ENCODE data around the gene BBX.

BBX gene

DNA sequence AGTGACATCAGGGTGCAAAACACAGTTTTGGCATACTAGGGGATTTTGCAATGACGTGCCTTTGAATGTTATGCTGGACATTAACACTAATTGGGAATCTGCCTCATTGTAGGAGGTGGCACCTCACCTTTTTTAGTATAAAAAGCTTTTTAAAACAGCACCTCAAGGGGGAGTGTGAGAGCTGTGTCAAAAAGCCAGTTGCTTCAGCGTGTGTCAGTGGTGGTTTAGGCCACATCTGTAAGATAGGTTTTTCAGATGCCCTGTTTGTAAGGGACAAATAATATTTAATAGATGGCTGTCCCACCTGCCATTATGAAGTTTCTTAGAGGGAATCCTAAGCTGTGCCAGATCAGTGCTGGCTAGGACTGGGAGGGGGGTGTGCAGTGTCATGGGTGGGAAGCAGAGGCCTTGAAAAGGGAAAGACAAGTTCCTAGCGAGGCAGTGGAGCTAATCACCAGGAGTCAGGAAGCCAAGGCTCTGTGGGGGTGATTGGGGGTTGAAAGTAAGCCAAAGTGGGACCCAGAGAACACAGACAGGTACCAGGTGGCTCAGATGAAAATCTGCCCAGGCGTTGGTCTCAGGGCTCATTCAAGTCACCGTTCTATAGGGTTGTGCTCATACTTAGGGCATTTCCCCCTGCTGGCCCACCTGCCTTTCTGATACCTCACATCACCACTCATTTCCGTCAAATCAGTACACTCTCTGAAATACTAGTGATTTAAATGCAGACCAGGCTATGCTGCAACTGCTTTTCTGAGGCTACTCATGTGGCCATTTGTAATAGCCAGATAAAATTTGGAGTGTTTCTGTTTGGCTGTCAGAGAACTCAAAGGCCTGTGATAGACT, 120.5 kb downstream of the BBX start:
- TF ChIP-seq FOXM1 (IDR thresholded peaks at IDR 0.05; ENCODE audit: borderline replicate concordance, low read depth) = no peak
- no peak for TF ChIP-seq RAD21 (IDR thresholded peaks at IDR 0.05; ENCODE audit: low read depth)
- TF ChIP-seq CREB1 (IDR thresholded peaks at IDR 0.05; ENCODE audit: low read depth) = no peak
- TF ChIP-seq, protein P1, sequence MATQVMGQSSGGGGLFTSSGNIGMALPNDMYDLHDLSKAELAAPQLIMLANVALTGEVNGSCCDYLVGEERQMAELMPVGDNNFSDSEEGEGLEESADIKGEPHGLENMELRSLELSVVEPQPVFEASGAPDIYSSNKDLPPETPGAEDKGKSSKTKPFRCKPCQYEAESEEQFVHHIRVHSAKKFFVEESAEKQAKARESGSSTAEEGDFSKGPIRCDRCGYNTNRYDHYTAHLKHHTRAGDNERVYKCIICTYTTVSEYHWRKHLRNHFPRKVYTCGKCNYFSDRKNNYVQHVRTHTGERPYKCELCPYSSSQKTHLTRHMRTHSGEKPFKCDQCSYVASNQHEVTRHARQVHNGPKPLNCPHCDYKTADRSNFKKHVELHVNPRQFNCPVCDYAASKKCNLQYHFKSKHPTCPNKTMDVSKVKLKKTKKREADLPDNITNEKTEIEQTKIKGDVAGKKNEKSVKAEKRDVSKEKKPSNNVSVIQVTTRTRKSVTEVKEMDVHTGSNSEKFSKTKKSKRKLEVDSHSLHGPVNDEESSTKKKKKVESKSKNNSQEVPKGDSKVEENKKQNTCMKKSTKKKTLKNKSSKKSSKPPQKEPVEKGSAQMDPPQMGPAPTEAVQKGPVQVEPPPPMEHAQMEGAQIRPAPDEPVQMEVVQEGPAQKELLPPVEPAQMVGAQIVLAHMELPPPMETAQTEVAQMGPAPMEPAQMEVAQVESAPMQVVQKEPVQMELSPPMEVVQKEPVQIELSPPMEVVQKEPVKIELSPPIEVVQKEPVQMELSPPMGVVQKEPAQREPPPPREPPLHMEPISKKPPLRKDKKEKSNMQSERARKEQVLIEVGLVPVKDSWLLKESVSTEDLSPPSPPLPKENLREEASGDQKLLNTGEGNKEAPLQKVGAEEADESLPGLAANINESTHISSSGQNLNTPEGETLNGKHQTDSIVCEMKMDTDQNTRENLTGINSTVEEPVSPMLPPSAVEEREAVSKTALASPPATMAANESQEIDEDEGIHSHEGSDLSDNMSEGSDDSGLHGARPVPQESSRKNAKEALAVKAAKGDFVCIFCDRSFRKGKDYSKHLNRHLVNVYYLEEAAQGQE (IDR thresholded peaks at IDR 0.05; ENCODE audit: low read depth) = no peak
- TF ChIP-seq TCF12 (IDR thresholded peaks at IDR 0.05; ENCODE audit: low read depth) = no peak
- TF ChIP-seq TAF1 (IDR thresholded peaks at IDR 0.05; ENCODE audit: low read depth) = no peak
- TF ChIP-seq CEBPB (IDR thresholded peaks at IDR 0.05) = no peak
- no peak for TF ChIP-seq EP300 (IDR thresholded peaks at IDR 0.05; ENCODE audit: borderline replicate concordance)
- TF ChIP-seq NFIC (IDR thresholded peaks at IDR 0.05) = no peak
- TF ChIP-seq, protein P2, sequence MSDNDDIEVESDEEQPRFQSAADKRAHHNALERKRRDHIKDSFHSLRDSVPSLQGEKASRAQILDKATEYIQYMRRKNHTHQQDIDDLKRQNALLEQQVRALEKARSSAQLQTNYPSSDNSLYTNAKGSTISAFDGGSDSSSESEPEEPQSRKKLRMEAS (IDR thresholded peaks at IDR 0.05) = no peak
- no peak for TF ChIP-seq TEAD4 (IDR thresholded peaks at IDR 0.05)
- no peak for TF ChIP-seq EGR1 (IDR thresholded peaks at IDR 0.05)

DNA sequence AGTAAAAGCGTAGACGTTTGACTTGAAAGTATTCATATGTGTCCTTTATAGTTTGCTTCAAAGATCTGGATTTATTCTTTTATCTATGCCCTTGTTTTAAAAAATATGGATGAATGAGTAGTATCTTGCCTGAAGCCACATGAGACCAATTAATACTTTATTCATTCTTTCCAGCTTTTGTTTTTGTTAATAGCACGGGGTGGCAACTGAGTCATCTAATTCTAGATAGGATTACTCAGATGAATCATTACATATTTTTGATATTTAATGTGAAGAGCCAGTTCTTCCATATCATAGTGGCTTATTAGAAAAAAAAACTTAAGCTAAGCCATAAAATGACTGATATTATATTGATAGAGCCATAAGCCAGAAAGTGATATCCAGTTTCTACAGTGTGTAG, 121.9 kb downstream of the BBX start:
- TF ChIP-seq, protein P1 (IDR thresholded peaks at IDR 0.05; ENCODE audit: low read depth) = no peak
- TF ChIP-seq YY1 (IDR thresholded peaks at IDR 0.05; ENCODE audit: low read depth) (no peak), TEAD4 (IDR thresholded peaks at IDR 0.05) (no peak), TAF1 (IDR thresholded peaks at IDR 0.05; ENCODE audit: low read depth) (no peak), ZBTB7A (IDR thresholded peaks at IDR 0.05; ENCODE audit: low read depth) (no peak), EP300 (IDR thresholded peaks at IDR 0.05; ENCODE audit: borderline replicate concordance) (no peak), EGR1 (IDR thresholded peaks at IDR 0.05) (no peak), NFIC (IDR thresholded peaks at IDR 0.05) (no peak)
- TF ChIP-seq, protein P2 (IDR thresholded peaks at IDR 0.05) = no peak
- TF ChIP-seq, protein P3, sequence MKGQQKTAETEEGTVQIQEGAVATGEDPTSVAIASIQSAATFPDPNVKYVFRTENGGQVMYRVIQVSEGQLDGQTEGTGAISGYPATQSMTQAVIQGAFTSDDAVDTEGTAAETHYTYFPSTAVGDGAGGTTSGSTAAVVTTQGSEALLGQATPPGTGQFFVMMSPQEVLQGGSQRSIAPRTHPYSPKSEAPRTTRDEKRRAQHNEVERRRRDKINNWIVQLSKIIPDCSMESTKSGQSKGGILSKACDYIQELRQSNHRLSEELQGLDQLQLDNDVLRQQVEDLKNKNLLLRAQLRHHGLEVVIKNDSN (IDR thresholded peaks at IDR 0.05) = no peak

DNA sequence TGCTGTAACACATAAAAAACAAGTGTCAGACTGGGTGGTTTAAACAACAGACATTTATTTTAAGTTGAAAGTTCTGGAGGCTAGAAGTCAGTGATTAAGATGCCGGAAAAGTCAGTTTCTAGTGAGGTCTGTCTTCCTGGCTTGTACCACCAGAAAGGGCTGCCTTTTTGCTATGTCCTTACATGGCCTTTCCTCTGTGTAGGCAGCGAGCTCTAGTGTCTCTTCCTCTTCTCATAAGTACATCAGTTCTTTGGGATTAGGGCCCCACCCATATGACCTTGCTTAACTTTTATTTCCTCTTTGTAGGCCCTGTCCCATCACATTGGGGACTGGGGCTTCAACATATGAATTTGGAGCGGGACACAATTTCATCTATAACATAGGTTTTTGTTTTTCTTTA, 128.0 kb downstream of the BBX start:
- TF ChIP-seq, protein P1 (IDR thresholded peaks at IDR 0.05; ENCODE audit: low read depth) = no peak
- TF ChIP-seq, protein P3 (IDR thresholded peaks at IDR 0.05) = no peak
- no peak for TF ChIP-seq RAD21 (IDR thresholded peaks at IDR 0.05; ENCODE audit: low read depth)
- no peak for TF ChIP-seq TAF1 (IDR thresholded peaks at IDR 0.05; ENCODE audit: low read depth)
- no peak for TF ChIP-seq TEAD4 (IDR thresholded peaks at IDR 0.05)
- TF ChIP-seq NFIC (IDR thresholded peaks at IDR 0.05) = no peak

DNA sequence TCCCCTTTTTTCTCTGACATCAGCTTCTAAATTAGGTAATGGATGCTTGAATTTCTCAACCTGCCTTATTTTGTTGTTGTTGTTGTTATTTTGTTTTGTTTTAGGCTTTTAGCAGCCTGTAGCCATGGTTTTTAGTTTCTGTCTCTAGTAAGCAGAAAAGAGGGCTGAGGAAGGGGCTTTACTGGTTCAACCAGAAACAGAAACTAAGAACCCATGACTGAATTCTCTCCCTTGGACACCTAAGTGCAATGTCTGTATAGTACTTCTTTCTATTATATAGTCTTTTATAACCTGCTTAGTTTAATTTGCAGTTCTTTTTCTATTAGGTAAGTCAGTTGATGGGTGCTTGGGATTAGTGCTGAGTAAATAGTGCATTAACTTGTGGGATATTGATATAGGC, 129.0 kb downstream of the BBX start:
- no peak for TF ChIP-seq CEBPB (IDR thresholded peaks at IDR 0.05)
- TF ChIP-seq NFIC (IDR thresholded peaks at IDR 0.05) = no peak
- TF ChIP-seq, protein P3 (IDR thresholded peaks at IDR 0.05) = no peak
- TF ChIP-seq, protein P1 (IDR thresholded peaks at IDR 0.05; ENCODE audit: low read depth) = no peak
- no peak for TF ChIP-seq ZBTB7A (IDR thresholded peaks at IDR 0.05; ENCODE audit: low read depth)
- TF ChIP-seq YY1 (IDR thresholded peaks at IDR 0.05; ENCODE audit: low read depth) = no peak
- no peak for TF ChIP-seq TEAD4 (IDR thresholded peaks at IDR 0.05)
- no peak for TF ChIP-seq TCF12 (IDR thresholded peaks at IDR 0.05; ENCODE audit: low read depth)
- no peak for TF ChIP-seq CREB1 (IDR thresholded peaks at IDR 0.05; ENCODE audit: low read depth)
- TF ChIP-seq, protein P2 (IDR thresholded peaks at IDR 0.05) = no peak
- no peak for TF ChIP-seq EP300 (IDR thresholded peaks at IDR 0.05; ENCODE audit: borderline replicate concordance)
- no peak for TF ChIP-seq TAF1 (IDR thresholded peaks at IDR 0.05; ENCODE audit: low read depth)
- no peak for TF ChIP-seq RAD21 (IDR thresholded peaks at IDR 0.05; ENCODE audit: low read depth)
